HepG2 (cell line): ENCODE data around the gene TNS4. TPM values are rescaled to one million over a fixed set of nuclear protein-coding genes. Genes with fewer than 3 reads are reported as not detected.

Experiments used
- AGO1 ChIP-seq: fragments of 200-400 bp; formaldehyde crosslinking; IDR thresholded peaks from 2 replicates; pipeline ENCODE4 v1.6.1; 2017; ENCODE audit warnings: mild to moderate bottlenecking, low read depth, low read length, moderate library complexity; ENCODE audit not compliant: poor library complexity, severe bottlenecking
- FIP1L1 ChIP-seq: fragments of 200-400 bp; formaldehyde crosslinking; IDR thresholded peaks from 2 replicates; pipeline ENCODE4 v1.6.1; 2018; ENCODE audit warnings: low read depth, mild to moderate bottlenecking, low read length, moderate library complexity, borderline replicate concordance; ENCODE audit not compliant: insufficient read depth
- FOXO1 ChIP-seq: sonication (generic); formaldehyde crosslinking; IDR thresholded peaks from 2 replicates; pipeline ENCODE4 v1.4.0; 2020; ENCODE audit warnings: missing genetic modification reagents
- GATA4 ChIP-seq: sonication (generic); IDR thresholded peaks from 2 replicates; pipeline ENCODE4 v1.6.1; 2016; ENCODE audit warnings: antibody characterized with exemption, low read depth, borderline replicate concordance
- GFI1 ChIP-seq: sonication (generic); formaldehyde crosslinking; IDR thresholded peaks from 2 replicates; pipeline ENCODE4 v1.5.0; 2020; ENCODE audit warnings: missing genetic modification reagents, mild to moderate bottlenecking, borderline replicate concordance
- HDAC2 ChIP-seq: sonication (generic); formaldehyde crosslinking; IDR thresholded peaks from 2 replicates; pipeline ENCODE4 v1.4.0; 2020; ENCODE audit warnings: missing genetic modification reagents
- KDM6A ChIP-seq: IDR thresholded peaks from 2 replicates; pipeline ENCODE4 v1.6.1; 2016; ENCODE audit warnings: low read depth
- MEIS2 ChIP-seq: sonication (generic); formaldehyde crosslinking; IDR thresholded peaks from 2 replicates; pipeline ENCODE4 v1.9.0; 2021; ENCODE audit warnings: mild to moderate bottlenecking, missing genetic modification reagents
- NONO ChIP-seq, 2 experiments: fragments of 450-650 bp in 1 of 2; sonication (generic) in 1 of 2; formaldehyde crosslinking in 1 of 2; IDR thresholded peaks in 1 of 2; conservative IDR thresholded peaks in 1 of 2; 2 replicates each; pipeline versions ENCODE4 v1.6.1 to v1.8.0; 2017 to 2022; ENCODE audit warnings: mild to moderate bottlenecking in 1 of 2, missing genetic modification reagents in 1 of 2, moderate library complexity in 1 of 2
- PBX2 ChIP-seq: IDR thresholded peaks from 2 replicates; pipeline ENCODE4 v1.6.1; 2016; ENCODE audit warnings: control low read depth
- RBM22 ChIP-seq: fragments of 200-400 bp; formaldehyde crosslinking; optimal IDR thresholded peaks from 2 replicates; pipeline ENCODE3; 2017; ENCODE audit warnings: mild to moderate bottlenecking, low read length, moderate library complexity
- RORA ChIP-seq: sonication (generic); formaldehyde crosslinking; IDR thresholded peaks from 2 replicates; pipeline ENCODE4 v1.5.0; 2020; ENCODE audit warnings: mild to moderate bottlenecking, missing genetic modification reagents, moderate library complexity
- RXRB ChIP-seq: IDR thresholded peaks from 2 replicates; pipeline ENCODE4 v1.6.1; 2016; ENCODE audit warnings: borderline replicate concordance, missing genetic modification reagents, missing compliant biosample characterization
- SP5 ChIP-seq: IDR thresholded peaks from 2 replicates; pipeline ENCODE4 v1.6.1; 2016; ENCODE audit warnings: low read depth, borderline replicate concordance
- TAF1 ChIP-seq: sonication (generic); formaldehyde crosslinking; IDR thresholded peaks from 2 replicates; pipeline ENCODE4 v1.4.0; 2020; ENCODE audit warnings: missing genetic modification reagents
- TBL1XR1 ChIP-seq: fragments of 150-350 bp; IDR thresholded peaks from 2 replicates; pipeline ENCODE4 v1.6.1; 2014; ENCODE audit warnings: borderline replicate concordance, low read length; ENCODE audit not compliant: partially characterized antibody
- TRIM24 ChIP-seq: sonication (generic); formaldehyde crosslinking; IDR thresholded peaks from 2 replicates; pipeline ENCODE4 v1.8.0; 2022; ENCODE audit warnings: mild to moderate bottlenecking, missing genetic modification reagents
- ZFP1 ChIP-seq: IDR thresholded peaks from 2 replicates; pipeline ENCODE4 v1.6.1; 2016
- ZFX ChIP-seq: sonication (generic); formaldehyde crosslinking; IDR thresholded peaks from 2 replicates; pipeline ENCODE4 v1.4.0; 2020; ENCODE audit warnings: mild to moderate bottlenecking, low read depth, missing genetic modification reagents, moderate library complexity
- ZNF121 ChIP-seq: sonication (generic); formaldehyde crosslinking; IDR thresholded peaks from 2 replicates; pipeline ENCODE4 v1.5.0; 2020; ENCODE audit warnings: mild to moderate bottlenecking, missing genetic modification reagents
- ZNF264 ChIP-seq: sonication (generic); formaldehyde crosslinking; IDR thresholded peaks from 2 replicates; pipeline ENCODE4 v1.4.0; 2020; ENCODE audit warnings: missing genetic modification reagents
- ZNF34 ChIP-seq: sonication (generic); formaldehyde crosslinking; IDR thresholded peaks from 2 replicates; pipeline ENCODE4 v1.4.0; 2020; ENCODE audit warnings: mild to moderate bottlenecking, missing genetic modification reagents, borderline replicate concordance
- ZNF414 ChIP-seq: sonication (generic); formaldehyde crosslinking; IDR thresholded peaks from 2 replicates; pipeline ENCODE4 v1.5.0; 2020; ENCODE audit warnings: missing genetic modification reagents
- ZNF430 ChIP-seq: sonication (generic); formaldehyde crosslinking; IDR thresholded peaks from 2 replicates; pipeline ENCODE4 v1.9.0; 2021; ENCODE audit warnings: mild to moderate bottlenecking, missing genetic modification reagents
- ZNF530 ChIP-seq: sonication (generic); formaldehyde crosslinking; IDR thresholded peaks from 2 replicates; pipeline ENCODE4 v1.5.0; 2020; ENCODE audit warnings: low read depth, mild to moderate bottlenecking, missing genetic modification reagents
- ZNF644 ChIP-seq: IDR thresholded peaks from 2 replicates; pipeline ENCODE4 v1.6.1; 2016; ENCODE audit warnings: low read depth
- ZSCAN9 ChIP-seq: IDR thresholded peaks from 2 replicates; pipeline ENCODE4 v1.6.1; 2016; ENCODE audit warnings: borderline replicate concordance
- ZXDC ChIP-seq: sonication (generic); formaldehyde crosslinking; IDR thresholded peaks from 2 replicates; pipeline ENCODE4 v1.5.0; 2020; ENCODE audit warnings: mild to moderate bottlenecking, missing genetic modification reagents
- polyA plus RNA-seq, 8 experiments: library from polyadenylated mRNA; depleted of rRNA in 3 of 8; stranded (reverse) in 7 of 8; unstranded in 1 of 8; fragments of >200 nt; fragmentation: Illumina TruSeq in 4 of 8; extraction: Trizol in 4 of 8; gene quantifications; 2 replicates each; pipeline versions ENCODE4 v1.2.1 to v1.2.3, GENCODE V29; 2011 to 2016; ENCODE audit warnings: low read depth in 4 of 8, missing spikeins in 1 of 8, mixed read lengths in 1 of 8; ENCODE audit not compliant: insufficient read depth in 1 of 8
- total RNA-seq, 5 experiments: library from RNA; depleted of rRNA; stranded (reverse); fragments of >200 nt; fragmentation: Illumina TruSeq; extraction: Trizol; gene quantifications; 2 replicates each; pipeline ENCODE4 v1.2.3, GENCODE V29; 2016; ENCODE audit warnings: low read depth in 1 of 5

Gene TNS4
- total and polyA plus RNA-seq, 2 of the 13 experiments (the other 11 are each of a cell fraction or from before 2014, with no cell fraction given), result 0.58 to 2.1 TPM

- TF ChIP-seq RBM22 (no peak), ZNF34 (CRISPR knock-in tag) (no peak; the same call in 1 of the 2 replicates), TRIM24 (CRISPR knock-in tag) (0 out of 2 replicates have a peak, but pooled peaks have one; percentile 53), FOXO1 (peak; percentile 98), ZNF264 (peak; percentile 92), RORA (CRISPR knock-in tag) (0 out of 2 replicates have a peak, but pooled peaks have one; percentile 82), MEIS2 (CRISPR knock-in tag) (peak; percentile 62; the same call in 1 of the 2 replicates), ZNF430 (CRISPR knock-in tag) (peak; percentile 87; the same call in 1 of the 2 replicates), GFI1 (CRISPR knock-in tag) (peak; percentile 83), ZFP1 (CRISPR knock-in tag) (peak; percentile 98), ZFX (CRISPR knock-in tag) (peak; percentile 82), NONO (IDR thresholded peaks at IDR 0.05) (no peak), NONO (CRISPR knock-in tag; conservative IDR thresholded peaks at IDR 0.05) (peak; percentile 94), ZNF414 (CRISPR knock-in tag) (peak; percentile 92), ZNF530 (CRISPR knock-in tag) (no peak), PBX2 (CRISPR knock-in tag) (no peak), GATA4 (peak; percentile 70), AGO1 (no peak), SP5 (peak; percentile 82), HDAC2 (CRISPR knock-in tag) (peak; percentile 100), ZXDC (CRISPR knock-in tag) (0 out of 2 replicates have a peak, but pooled peaks have one; percentile 37), ZNF644 (CRISPR knock-in tag) (peak; percentile 87), RXRB (CRISPR knock-in tag) (peak; percentile 97), KDM6A (CRISPR knock-in tag) (peak; percentile 88), ZNF121 (CRISPR knock-in tag) (peak; percentile 92), ZSCAN9 (CRISPR knock-in tag) (peak; percentile 97), FIP1L1 (no peak), TAF1 (CRISPR knock-in tag) (peak; percentile 45; the same call in 1 of the 2 replicates), TBL1XR1 (peak; percentile 61)
Measured at GRCh38 chr17:40548982-40549685, 47.7 kb upstream of the TNS4 start (continued).
